Measurements from ENCODE around the gene WDR7.

Gene WDR7

DNA sequence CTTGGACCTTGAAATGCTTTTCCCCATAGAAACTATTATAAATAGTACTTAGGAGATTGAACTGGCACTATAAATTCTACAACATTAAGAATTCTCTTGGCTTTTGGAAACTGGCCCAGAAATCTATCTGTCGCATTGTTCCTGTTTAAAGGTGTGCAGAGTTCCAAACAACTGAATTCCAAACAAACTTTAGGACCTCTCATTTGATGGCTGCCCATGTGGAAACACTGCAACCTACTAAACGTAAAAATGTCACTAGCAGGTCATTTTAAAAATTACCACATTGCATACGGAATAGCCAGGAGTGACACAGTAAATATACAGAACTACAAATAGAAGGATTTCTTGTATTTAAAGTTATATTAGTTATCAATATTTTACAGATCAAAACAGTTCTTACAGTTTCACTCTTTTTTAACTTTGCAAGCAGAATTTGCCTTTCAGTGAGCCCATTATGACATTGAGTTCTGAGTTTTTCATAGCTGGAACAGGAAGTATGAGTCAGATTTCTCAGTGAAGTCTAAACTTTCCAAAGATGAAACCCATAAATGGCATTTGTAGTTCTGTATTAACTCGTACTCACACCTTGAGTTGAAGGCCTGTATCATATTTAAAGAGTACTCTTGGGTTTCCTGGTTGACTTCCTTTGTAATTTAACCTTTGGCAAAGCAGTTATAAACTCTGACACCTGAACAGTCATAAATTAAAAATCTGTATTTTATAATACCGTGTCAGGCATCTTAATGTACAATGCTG lies 353.4 kb downstream of the WDR7 start:
- peak in 1 of 2 experiments; percentile 29 for DNase-seq

DNA sequence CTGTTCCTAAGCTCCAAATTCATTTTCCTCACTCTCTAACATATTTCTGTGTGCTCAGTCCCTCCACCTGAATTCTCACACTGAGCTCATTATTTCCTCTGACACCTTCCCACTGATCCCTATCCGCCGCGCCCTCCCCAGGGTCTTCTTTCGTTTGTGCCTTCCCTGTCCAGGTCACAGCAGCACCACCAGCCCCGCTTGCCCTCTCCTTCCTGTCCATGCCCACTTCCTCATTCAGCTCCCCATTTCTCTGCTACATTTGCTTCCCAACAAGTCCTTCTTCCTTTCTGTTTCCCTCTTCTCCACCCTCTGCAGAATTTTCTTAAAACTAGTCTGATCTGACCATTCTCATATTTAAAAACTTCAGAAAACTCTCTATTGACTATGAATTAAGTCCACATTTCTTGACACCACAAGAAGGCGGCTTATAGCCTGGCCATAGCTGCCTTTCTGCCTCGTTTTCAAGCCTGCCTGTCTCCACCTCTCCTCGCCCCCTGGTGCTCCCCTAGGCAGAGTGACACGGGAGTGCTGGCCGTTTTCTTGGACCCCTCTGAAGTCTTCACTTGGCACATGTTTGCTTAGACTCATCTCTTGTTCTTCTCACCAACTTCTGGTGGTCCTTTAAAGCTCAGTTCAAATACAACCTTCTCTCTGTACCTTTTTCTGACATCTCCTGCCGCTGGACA lies 357.0 kb downstream of the WDR7 start:
- DNase-seq: no peak

GRCh38 chr18:57009844-57010243 lies 358.7 kb downstream of the WDR7 start:
- no peak for DNase-seq

GRCh38 chr18:57014772-57015413 lies 363.7 kb downstream of the WDR7 start:
- DNase-seq: no peak

GRCh38 chr18:57015451-57015850 lies 364.3 kb downstream of the WDR7 start:
- no peak for DNase-seq

GRCh38 chr18:57018845-57019244 lies 367.7 kb downstream of the WDR7 start:
- DNase-seq: no peak

DNA sequence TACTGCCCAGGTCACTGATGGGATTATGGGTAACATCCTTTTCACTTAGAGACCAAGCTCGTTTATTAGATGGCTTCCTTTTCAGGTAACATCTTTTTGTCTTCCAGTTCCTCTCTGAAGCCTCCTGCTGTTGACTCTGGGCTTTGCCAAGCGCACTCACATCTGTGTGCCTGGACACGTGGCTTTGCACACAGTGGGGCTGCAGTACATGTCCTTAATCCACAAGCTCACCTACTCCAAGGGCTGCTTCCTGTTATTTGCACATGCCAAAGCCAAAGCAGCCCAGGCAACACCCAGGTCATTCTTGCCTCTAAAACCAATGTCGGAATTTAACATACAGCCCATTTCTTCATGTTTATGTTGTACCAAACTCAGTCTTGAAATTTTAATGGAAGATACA lies 371.6 kb downstream of the WDR7 start:
- no peak for DNase-seq

DNA sequence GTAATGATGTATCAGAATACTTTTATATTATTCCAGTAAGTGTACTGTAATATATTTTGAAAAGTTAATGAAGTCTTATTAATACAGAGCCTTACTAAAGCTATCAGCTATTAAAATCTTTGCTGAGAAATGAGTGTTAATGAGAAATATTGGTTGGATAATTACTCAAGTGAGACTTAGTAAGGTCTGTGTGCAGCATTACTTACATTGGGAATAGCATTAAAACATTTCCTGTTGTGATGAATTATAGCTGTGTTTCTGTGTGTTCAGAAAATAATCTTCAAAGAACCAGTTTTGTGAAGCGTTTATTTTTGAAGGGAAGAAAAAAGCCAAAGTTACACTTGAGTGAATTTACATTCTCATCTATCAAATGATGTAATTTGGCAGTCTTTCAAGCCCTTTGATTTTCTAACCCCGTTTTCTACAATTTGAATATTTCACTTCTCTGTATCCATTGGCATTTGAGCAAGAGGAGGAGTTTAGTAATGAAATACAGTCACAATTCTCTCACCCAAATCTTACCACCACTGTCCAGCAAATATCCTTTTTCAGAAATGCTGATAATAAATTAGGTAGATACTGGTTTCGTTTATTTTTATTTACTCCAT lies 372.2 kb downstream of the WDR7 start:
- DNase-seq: no peak

- DNase-seq: no peak
Measured at GRCh38 chr18:57025540-57025939, 374.4 kb downstream of the WDR7 start.

- DNase-seq: no peak
Measured at GRCh38 chr18:57026316-57026715, 375.2 kb downstream of the WDR7 start.

- DNase-seq: no peak
Measured at GRCh38 chr18:57027190-57027708, 376.1 kb downstream of the WDR7 start.

- DNase-seq: peak in 1 of 2 experiments; percentile 1
Measured at GRCh38 chr18:57029761-57030160, 378.6 kb downstream of the WDR7 start.

- no peak for DNase-seq
Measured at GRCh38 chr18:57030417-57030816, 379.3 kb downstream of the WDR7 start.

- no peak for DNase-seq
Measured at GRCh38 chr18:57035590-57035989, 384.4 kb downstream of the WDR7 start.

- no peak for DNase-seq
Measured at GRCh38 chr18:57038395-57038794, 387.2 kb downstream of the WDR7 start.

DNA sequence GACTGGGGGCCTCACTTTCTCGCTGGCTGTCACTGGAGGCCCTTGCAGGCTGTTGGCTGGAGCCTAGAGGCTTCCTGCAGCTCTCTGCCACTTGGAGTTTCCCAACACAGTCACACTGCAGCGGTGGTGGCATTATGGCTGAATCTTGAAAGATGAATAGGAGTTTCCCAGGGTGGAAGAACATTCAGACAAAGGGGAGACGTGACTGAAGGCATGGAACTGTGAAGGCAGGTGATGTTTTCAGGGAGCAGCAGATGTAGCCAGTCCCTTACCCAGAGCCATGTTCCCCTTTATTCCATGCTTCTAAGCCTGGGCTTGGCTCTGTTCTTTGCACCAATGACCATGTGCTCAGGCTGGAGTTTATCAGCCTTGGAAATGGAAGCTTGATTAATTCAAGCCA lies 389.0 kb downstream of the WDR7 start:
- DNase-seq: no peak

- no peak for DNase-seq
Measured at GRCh38 chr18:57043241-57043640, 392.1 kb downstream of the WDR7 start.

- DNase-seq: no peak
Measured at GRCh38 chr18:57048351-57048750, 397.2 kb downstream of the WDR7 start.

DNA sequence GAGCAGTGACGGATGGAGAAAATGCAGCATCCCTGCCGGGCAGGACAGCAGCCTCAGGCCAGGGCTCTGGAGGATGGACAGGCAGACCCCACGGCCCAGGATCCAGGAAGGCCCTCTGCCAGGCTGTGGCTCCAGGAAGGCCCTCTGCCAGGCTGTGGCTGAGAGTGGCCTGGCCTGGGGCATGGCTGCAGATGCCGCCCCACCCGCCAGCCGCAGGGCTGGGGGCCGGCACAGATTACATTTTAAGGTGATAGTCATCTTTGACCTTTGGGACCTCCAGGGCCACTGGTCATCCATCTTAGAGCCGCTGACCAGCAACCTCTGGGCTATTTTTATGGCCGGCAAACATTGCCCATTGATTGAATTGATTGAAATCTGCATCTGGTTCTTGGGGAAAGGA lies 397.7 kb downstream of the WDR7 start:
- DNase-seq: no peak

GRCh38 chr18:57050310-57050949 lies 399.3 kb downstream of the WDR7 start:
- DNase-seq: no peak

DNA sequence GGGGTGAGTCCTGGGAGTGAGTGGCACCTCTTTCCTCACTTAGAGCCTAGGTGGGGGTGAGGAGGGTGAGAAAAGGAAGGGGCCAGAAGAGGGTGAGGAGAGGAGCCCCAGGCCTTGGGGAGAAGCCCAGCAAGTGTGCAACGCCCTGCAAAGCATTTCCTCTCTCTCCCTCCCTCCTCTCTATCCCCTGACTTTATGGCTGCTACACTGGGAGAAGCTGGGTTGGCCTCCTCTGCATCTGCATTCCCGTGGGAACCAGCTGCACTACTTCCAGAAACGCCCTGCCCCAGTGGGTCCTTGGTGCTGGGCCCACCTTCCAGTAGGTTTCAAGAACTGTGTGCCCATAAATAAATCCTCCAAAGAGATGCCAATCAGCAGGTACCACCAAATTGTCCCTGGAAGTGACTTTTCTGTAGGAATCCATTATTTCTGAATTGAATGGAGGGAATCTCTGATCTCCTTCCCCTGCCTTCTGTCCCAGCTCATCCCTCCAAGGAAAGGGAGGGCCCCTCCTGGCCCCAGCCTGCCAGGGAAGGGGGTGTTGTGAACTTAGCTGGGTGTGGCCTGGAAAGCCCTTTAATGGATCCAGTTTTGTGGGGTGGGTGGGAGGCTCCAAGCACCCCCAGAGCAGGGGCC lies 400.0 kb downstream of the WDR7 start:
- DNase-seq: no peak

DNA sequence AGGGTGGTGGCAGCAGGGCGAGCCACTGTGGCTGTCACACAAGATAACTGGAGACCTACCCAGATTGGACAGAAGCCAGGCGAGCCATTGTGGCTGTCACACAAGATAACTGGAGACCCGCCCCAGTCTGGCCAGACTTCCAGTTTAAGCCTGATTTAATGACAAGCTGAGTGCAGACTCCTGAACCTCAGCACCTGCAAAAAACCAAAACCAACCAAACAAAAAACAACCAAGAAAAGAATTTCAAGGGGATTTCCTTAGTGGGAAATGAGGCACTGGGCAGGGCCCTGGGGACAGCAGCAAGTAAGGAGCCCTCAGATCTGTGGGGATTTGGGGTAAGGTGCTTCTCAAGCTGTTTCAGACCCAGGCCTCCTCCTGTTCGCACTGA lies 400.5 kb downstream of the WDR7 start:
- no peak for DNase-seq
